ENCODE results near the gene EFCAB6. TPM values are rescaled to one million over a fixed set of nuclear protein-coding genes. Genes with fewer than 3 reads are reported as not detected.

Gene EFCAB6
- total RNA-seq, 1 experiment from 2014 or later = 0.94 TPM

- no peak for DNase-seq (ENCODE audit: low spot score)
- Mint-ChIP-seq H3K4me3 (no peak overlapping the region), H3K4me1 (peaks cover 22% of the 10 kb centered on the region), H3K36me3 (no peaks in the 10 kb centered on the region), H3K27ac (no peak overlapping the region), H3K9me3 (no peaks in the 10 kb centered on the region), H3K27me3 (ENCODE audit: low read depth) (no peaks in the 10 kb centered on the region)
- no peak for ATAC-seq
- POLR2A ChIA-PET = no interaction called here
- TF ChIP-seq IRF1 (CRISPR knock-in tag; IDR thresholded peaks at IDR 0.05) (no peak), NR3C1 (CRISPR knock-in tag; conservative IDR thresholded peaks at IDR 0.05; ENCODE audit: low read depth) (no peak), RORB (CRISPR knock-in tag; IDR thresholded peaks at IDR 0.05) (no peak)
- CTCF ChIA-PET = no interaction called here
These were observed 57.9 kb downstream of the EFCAB6 start for GRCh38 chr22:43754176-43754575.

- ChIA-PET CTCF (no interaction called here), POLR2A (no interaction called here)
- H3K27ac Mint-ChIP-seq = no peak overlapping the region
- H3K9me3 Mint-ChIP-seq = no peaks in the 10 kb centered on the region
- ATAC-seq (no peak), DNase-seq (ENCODE audit: low spot score) (no peak)
- no peak for TF ChIP-seq MXD4 (CRISPR knock-in tag; IDR thresholded peaks at IDR 0.05; ENCODE audit: borderline replicate concordance)
- no peak for TF ChIP-seq FOXP1 (CRISPR knock-in tag; IDR thresholded peaks at IDR 0.05; ENCODE audit: borderline replicate concordance)
- TF ChIP-seq ARID4B (CRISPR knock-in tag; IDR thresholded peaks at IDR 0.05; ENCODE audit: borderline replicate concordance) = no peak
- H3K36me3 Mint-ChIP-seq = no peaks in the 10 kb centered on the region
- H3K4me3 Mint-ChIP-seq = no peak overlapping the region
- peaks cover 22% of the 10 kb centered on the region for H3K4me1 Mint-ChIP-seq
- H3K27me3 Mint-ChIP-seq (ENCODE audit: low read depth) = no peaks in the 10 kb centered on the region
These were observed 58.4 kb downstream of the EFCAB6 start for GRCh38 chr22:43753688-43754087.

- H3K4me3 Mint-ChIP-seq = no peak overlapping the region
- ChIA-PET POLR2A (no interaction called here), CTCF (interaction anchor here (1.1 to 4.0 kb wide), 7 partner anchors 8 to 519 kb away, joined by 3 to 19 read pairs (median 9); no protein-coding TSS in a partner anchor)
- peaks cover 22% of the 10 kb centered on the region for H3K4me1 Mint-ChIP-seq
- H3K27me3 Mint-ChIP-seq (ENCODE audit: low read depth) = no peaks in the 10 kb centered on the region
- no peak overlapping the region for H3K27ac Mint-ChIP-seq
- H3K9me3 Mint-ChIP-seq = no peaks in the 10 kb centered on the region
- no peak; the same call in 1 of the 2 replicates for ATAC-seq
- DNase-seq (ENCODE audit: low spot score) = no peak
- no peaks in the 10 kb centered on the region for H3K36me3 Mint-ChIP-seq
- TF ChIP-seq USF1 (CRISPR knock-in tag; IDR thresholded peaks at IDR 0.05) (no peak), IRF1 (CRISPR knock-in tag; IDR thresholded peaks at IDR 0.05) (no peak), ATF2 (CRISPR knock-in tag; IDR thresholded peaks at IDR 0.05; ENCODE audit: borderline replicate concordance, low read depth) (no peak), ATF3 (CRISPR knock-in tag; conservative IDR thresholded peaks at IDR 0.05) (no peak), ZNF121 (CRISPR knock-in tag; IDR thresholded peaks at IDR 0.05) (no peak), SMAD4 (CRISPR knock-in tag; IDR thresholded peaks at IDR 0.05) (no peak), RORB (CRISPR knock-in tag; IDR thresholded peaks at IDR 0.05) (no peak), ZNF671 (CRISPR knock-in tag; IDR thresholded peaks at IDR 0.05) (no peak), CTCF (IDR thresholded peaks at IDR 0.05) (no peak), ZNF317 (CRISPR knock-in tag; IDR thresholded peaks at IDR 0.05; ENCODE audit: borderline replicate concordance, low read depth) (no peak), PRDM15 (CRISPR knock-in tag; IDR thresholded peaks at IDR 0.05) (no peak)
These were observed 61.4 kb downstream of the EFCAB6 start for GRCh38 chr22:43750751-43751150.
